Right lobe of liver (tissue), 4 donors: ENCODE results near the gene GADL1.

Experiments used
- CTCF ChIP-seq, 4 donors: fragments of 200-600 bp in 3 of 4; fragments of 450-650 bp in 1 of 4; IDR thresholded peaks; one replicate each; pipeline versions ENCODE4 v1.5.1 to v1.8.0; 2016 to 2022; ENCODE audit warnings: antibody characterized with exemption in 4 of 4, mild to moderate bottlenecking in 2 of 4
- POLR2A ChIP-seq: fragments of 450-650 bp; IDR thresholded peaks from one replicate; pipeline ENCODE4 v1.6.1; 2017; ENCODE audit warnings: antibody characterized with exemption, mild to moderate bottlenecking
- donor health status: DM: no; HTN: no; CAD: no.
- donor health status: DM: no; HTN: no; CAD: no.
- donor health status: DM: no; HTN: yes; CAD: no.

GRCh38 chr3:30777426-30778113 lies 116.9 kb downstream of the GADL1 start:
- TF ChIP-seq POLR2A (no peak), CTCF (IDR thresholded peaks at IDR 0.05) (no peak)
